Ectodermal cell (in vitro differentiated cells): Measurements from ENCODE around the gene ZNF784.
A peak's percentile ranks its signal among the peaks of the same experiment; 100 is the strongest.

ENCODE experiments used
- H3K27ac ChIP-seq: 2 replicates; pipeline ENCODE4 v1.7.0; 2013; ENCODE audit warnings: mild to moderate bottlenecking, low read depth, low read length; ENCODE audit not compliant: insufficient read depth, poor library complexity, severe bottlenecking
- H3K27me3 ChIP-seq: 2 replicates; pipeline ENCODE4 v1.7.0; 2013; ENCODE audit warnings: mild to moderate bottlenecking, low read length; ENCODE audit not compliant: insufficient read depth, control insufficient read depth, poor library complexity, severe bottlenecking
- H3K36me3 ChIP-seq: one replicate; pipeline ENCODE4 v1.7.0; 2013; ENCODE audit warnings: low read length; ENCODE audit not compliant: control insufficient read depth, insufficient read depth
- H3K4me1 ChIP-seq: one replicate; pipeline ENCODE4 v1.7.0; 2013; ENCODE audit warnings: low read length; ENCODE audit not compliant: control insufficient read depth, insufficient read depth
- H3K4me3 ChIP-seq: 2 replicates; pipeline ENCODE4 v1.7.0; 2013; ENCODE audit warnings: low read depth, low read length, control low read depth; ENCODE audit not compliant: insufficient read depth
- H3K9me3 ChIP-seq: 2 replicates; pipeline ENCODE4 v1.7.0; 2013; ENCODE audit warnings: mild to moderate bottlenecking, low read length, moderate library complexity; ENCODE audit not compliant: control insufficient read depth
- WGBS, 2 experiments: methylation state at CpG; one replicate each; pipeline ENCODE4 v1.1.7; 2013; ENCODE audit warnings: missing lambda C conversion rate in 2 of 2; 5-methylcytosine and 5-hydroxymethylcytosine counted together

The ZNF784 gene

DNA sequence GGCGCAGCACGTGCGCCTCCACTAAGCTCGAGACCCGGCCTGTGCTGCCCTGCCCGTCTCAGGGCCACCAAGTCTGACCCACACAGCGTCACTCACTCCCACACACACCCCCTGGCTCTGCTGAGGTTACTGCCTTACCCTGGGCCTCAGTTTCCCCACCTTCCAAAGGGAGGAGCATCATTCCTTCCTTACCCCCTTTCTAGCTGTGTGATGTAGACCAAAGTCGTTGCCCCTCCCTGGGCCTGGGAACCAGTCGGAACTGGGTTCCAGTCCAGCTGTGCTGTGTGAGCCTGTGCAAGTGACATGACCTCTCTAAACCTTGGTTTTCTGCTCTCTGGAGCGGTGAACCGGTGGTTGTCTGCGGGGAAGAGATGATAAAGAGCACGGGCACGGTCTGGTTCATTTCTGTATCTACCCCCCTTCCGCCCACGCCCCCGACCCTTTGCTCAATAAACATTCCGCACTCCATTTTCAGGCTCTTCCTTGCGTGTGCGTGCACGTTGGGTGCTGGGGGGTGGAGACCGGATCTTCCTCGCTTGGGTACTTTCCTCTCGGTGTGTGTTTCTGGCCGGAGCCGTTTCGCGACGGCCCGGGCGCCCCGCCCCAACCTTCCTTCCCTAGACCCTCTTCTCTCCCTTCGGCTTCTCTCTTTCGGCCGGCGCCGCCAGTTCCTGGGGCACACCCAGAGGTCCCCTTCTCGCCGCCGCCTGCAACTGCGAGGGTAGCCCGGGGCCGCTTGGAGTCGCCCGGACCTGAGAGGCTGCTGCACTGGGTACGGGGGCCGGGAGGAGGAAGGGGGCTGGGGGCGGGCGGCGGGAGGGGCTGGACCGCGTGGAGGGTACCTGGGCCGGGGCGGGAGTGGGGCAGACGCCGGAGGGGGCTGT is 18.9 kb upstream of the ZNF784 start, which contains the start of gene ZNF581:
ZNF581 (plus strand) TSS at position 647 of the 884 bp plus-strand sequence. CDS start 923 bp downstream, outside the sequence.
- Histone ChIP-seq H3K4me3 (peak within 1 kb of the TSS; percentile 59), H3K4me1 (peaks cover 30% of the 10 kb centered on the region), H3K9me3 (no peaks in the 10 kb centered on the region), H3K27ac (peak within 1 kb of the TSS; percentile 77), H3K27me3 (no peaks in the 10 kb centered on the region), H3K36me3 (peaks cover 14% of the 10 kb centered on the region)
- 1% methylated on average over 56 of the region's 56 CpGs for WGBS, 2 experiments

DNA sequence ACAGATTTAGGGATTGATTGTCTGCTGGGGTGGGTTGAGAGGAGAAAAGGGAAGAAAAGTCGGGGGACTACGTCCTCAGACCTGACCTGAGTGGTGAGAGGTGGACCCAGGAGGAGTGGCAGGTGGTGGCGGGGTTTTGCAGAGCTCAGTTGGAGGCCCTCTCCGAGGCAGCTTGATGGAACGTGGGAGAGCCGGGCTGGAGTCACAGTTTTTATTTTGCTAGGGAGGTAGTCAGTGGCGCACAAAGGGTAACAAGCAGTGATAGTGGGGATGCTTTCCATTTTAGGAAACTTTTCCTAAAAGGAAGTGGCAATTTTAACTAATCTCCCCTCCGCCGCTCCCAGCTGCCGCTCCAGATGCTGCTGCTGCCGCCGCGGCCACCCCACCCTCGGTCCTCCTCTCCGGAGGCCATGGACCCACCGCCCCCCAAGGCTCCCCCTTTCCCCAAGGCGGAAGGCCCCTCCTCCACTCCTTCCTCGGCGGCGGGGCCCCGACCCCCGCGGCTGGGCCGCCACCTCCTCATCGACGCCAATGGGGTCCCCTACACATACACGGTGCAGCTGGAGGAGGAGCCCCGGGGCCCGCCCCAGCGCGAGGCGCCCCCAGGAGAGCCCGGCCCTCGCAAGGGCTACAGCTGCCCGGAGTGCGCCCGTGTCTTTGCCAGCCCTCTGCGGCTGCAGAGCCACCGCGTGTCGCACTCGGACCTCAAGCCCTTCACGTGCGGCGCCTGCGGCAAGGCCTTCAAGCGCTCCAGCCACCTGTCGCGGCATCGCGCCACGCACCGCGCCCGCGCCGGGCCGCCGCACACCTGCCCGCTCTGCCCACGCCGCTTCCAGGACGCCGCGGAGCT is 18.0 kb upstream of the ZNF784 start:
- 1 to 2% methylated on average over 65 of the region's 65 CpGs for WGBS, 2 experiments

DNA sequence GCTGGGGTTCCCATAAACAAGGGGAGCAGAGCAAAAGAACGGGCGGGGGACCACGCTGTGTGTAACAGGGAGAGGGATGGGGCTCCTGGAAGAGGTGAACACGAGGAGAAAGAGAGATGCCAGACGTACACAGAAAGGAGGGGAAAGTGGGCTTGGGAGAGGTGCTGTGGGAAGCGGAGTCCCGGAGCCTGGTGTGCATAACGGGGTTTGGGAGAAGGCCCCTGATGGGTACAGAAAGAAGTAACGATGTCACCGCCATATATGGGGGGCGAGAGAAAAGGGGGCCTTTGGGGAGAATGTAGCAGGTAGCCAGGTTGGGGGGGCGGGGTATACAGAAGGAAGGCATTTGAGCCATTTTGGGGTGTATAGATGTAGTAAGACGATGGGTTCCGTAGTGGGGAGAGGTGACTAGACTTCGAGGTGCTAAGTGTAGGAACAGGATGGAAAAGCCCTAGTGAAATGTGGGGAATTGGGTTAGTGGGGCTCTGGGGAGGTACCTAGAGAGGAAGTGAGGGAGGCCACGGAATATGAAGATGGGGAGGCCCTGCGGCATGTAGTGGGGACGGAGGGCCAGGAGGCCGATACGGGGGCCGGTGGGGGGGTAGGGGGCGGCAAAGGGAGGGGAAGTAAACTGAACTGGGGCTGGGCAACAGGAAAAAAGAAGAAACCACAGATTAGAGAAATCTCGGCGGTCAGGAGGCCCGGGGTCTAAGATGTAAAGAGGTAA is 17.2 kb upstream of the ZNF784 start:
- H3K4me1 ChIP-seq: peaks cover 21% of the 10 kb centered on the region
- peaks cover 14% of the 10 kb centered on the region for H3K36me3 ChIP-seq
- WGBS, 2 experiments: 1% methylated on average over 25 of the region's 25 CpGs
- H3K9me3 ChIP-seq: no peaks in the 10 kb centered on the region
- H3K4me3 ChIP-seq: peak overlapping the region; percentile 59
- H3K27ac ChIP-seq: peak overlapping the region; percentile 33
- H3K27me3 ChIP-seq: no peaks in the 10 kb centered on the region

More for the DNA sequence above, 18.0 kb upstream of the ZNF784 start:
- Histone ChIP-seq H3K27me3 (no peaks in the 10 kb centered on the region), H3K9me3 (no peaks in the 10 kb centered on the region), H3K36me3 (peaks cover 14% of the 10 kb centered on the region), H3K27ac (no peak overlapping the region), H3K4me3 (peak overlapping the region; percentile 59), H3K4me1 (peaks cover 29% of the 10 kb centered on the region)

DNA sequence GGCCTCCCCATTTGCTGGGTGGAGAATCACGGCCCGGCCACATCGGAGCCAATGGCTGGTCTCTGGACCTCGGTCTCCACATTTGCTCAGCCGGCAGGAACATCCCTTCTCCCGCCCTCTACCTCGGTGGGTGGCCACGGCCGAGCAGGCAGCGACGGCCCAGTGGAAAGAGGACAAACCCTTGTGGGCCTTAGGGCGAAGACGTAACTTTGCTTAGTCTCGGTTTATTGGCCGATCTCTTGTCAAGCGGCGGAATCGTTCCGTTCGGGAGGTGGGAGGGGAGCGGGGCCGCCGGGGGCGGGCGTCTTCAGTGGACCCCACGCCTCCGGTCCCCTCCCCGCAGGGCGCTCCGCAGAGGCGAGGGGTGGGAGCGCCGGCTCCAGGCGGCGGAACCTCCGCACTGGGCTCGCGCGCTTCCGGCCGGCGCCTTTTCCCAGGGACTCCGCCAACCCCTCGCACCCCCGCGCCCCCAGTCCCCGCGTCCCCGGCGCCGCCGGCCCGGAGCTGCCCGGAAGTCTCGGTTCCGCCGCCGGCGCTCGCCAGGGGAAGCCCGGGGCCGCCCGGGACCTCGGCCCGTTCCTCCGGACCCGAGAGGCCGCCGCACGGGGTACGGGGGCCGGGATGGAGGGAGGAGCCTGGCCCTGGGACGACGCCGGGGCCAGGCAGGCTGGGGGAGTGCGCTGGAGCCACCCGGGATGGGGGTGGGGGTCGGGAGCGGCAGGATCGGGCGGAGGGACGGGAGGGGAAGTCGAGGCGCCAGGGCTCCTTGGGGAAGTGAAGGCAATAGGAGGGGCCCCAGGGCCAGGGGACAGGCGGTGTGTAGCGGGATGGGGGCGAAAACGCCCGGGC is 16.4 kb upstream of the ZNF784 start, which contains the start of gene ZNF580:
ZNF580 (plus strand) TSS at position 426 of the 849 bp plus-strand sequence. CDS start 1,507 bp downstream, outside the sequence.
- WGBS, 2 experiments: 1 to 2% methylated on average over 89 of the region's 89 CpGs
- Histone ChIP-seq H3K4me1 (peaks cover 26% of the 10 kb centered on the region), H3K27me3 (no peaks in the 10 kb centered on the region), H3K9me3 (no peaks in the 10 kb centered on the region), H3K4me3 (peak within 1 kb of the TSS; percentile 59), H3K27ac (peak within 1 kb of the TSS; percentile 62), H3K36me3 (peaks cover 14% of the 10 kb centered on the region)

DNA sequence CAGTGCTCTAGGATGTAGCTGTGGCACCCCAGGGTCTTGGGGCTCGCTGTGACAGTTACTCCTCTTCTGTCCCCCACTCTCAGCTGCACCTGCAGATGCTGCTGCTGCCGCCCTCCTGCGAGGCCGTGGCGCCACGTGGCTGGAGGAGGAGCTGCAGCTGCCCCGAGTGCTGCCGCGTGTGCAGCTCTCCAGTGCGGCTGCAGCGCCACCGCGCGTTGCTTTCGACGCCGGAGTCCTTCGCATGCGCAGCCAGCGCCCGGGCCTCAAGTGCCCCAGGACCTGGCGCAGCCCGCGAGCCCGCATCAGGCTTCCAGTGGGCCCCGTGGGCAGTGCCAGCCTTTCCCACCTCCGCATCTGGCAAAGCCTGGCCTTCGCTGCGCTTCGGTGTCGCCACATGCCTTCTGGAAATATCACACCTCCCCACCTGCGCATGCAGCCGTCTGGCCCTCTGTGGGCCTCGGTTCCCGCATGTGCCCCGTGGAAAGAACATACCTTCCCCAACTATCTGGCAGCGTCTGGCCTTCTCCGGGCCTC is 15.7 kb upstream of the ZNF784 start:
- Histone ChIP-seq H3K9me3 (no peaks in the 10 kb centered on the region), H3K4me1 (peaks cover 30% of the 10 kb centered on the region), H3K27ac (peak overlapping the region; percentile 62), H3K4me3 (peak overlapping the region; percentile 59), H3K36me3 (peaks cover 8% of the 10 kb centered on the region), H3K27me3 (no peaks in the 10 kb centered on the region)
- 79 to 83% methylated on average over 38 of the region's 38 CpGs for WGBS, 2 experiments

DNA sequence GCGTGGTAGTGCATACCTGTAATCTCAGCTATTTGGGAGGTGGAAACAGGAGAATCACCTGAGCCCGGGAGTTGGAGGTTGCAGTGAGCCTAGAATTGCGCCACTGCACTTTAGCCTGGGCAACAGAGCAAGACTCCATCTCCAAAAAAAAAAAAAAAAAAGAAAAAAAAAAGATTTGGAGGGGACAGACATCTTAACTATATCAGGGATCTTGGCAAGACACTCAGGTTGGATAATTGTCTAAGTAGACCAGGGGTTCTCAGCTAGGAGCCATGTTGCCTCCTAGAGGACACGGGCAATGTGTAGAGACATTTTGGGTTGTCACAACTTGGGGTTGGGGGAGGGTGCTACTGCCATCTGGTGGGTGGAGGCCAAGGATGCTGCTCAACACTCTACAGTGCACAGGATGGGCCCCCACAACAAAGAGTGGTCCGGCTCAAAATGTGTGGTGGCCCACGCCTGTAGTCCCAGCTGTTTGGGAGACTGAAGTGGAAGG is 14.5 kb upstream of the ZNF784 start:
- Histone ChIP-seq H3K27me3 (no peaks in the 10 kb centered on the region), H3K4me3 (no peak overlapping the region), H3K36me3 (no peaks in the 10 kb centered on the region), H3K9me3 (no peaks in the 10 kb centered on the region), H3K4me1 (peaks cover 21% of the 10 kb centered on the region), H3K27ac (no peak overlapping the region)
- WGBS, 2 experiments: 90 to 91% methylated on average over 6 of the region's 6 CpGs

DNA sequence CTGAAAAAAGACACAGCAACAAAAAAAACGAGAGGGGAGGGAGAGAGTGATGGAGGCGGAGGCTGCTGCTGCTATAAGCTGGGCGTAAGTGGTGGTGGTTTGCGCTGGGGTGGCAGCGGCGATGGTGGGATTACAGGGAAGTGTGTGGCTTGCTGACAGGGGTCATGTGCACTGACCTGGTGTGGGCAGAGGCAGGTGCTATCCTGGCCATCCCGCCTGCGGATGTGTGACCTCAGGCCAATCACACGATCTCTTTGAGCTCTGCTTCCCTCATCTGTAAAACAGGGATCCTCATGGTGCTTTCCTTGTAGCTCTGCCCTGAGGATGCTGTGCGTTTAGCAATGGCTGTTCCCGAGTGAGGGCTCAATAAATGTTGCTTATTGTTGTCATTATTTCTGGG is 13.2 kb upstream of the ZNF784 start:
- WGBS, 2 experiments: 83 to 85% methylated on average over 11 of the region's 11 CpGs
- H3K27ac ChIP-seq: no peak overlapping the region
- no peaks in the 10 kb centered on the region for H3K36me3 ChIP-seq
- no peak overlapping the region for H3K4me3 ChIP-seq
- no peaks in the 10 kb centered on the region for H3K27me3 ChIP-seq
- H3K4me1 ChIP-seq: peaks cover 13% of the 10 kb centered on the region
- no peaks in the 10 kb centered on the region for H3K9me3 ChIP-seq

DNA sequence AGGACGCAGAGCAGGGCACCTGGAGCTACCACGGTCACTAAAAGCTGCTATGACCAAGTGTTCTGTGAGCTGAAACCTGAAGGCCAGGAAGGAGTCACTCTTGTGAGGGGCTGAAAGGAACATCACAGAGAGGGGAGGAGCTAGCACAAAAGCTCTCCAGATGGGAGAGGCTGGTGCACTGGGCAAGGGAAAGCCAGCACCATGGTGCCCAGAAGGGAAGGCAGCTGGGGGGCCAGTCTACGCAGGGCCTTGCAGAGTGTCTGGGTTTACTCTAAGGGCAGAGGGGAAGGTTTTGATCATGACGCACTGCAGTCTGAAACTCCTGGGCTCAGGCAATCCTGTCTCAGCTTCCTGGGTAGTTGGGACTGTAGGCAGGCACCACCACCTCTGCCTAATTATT is 12.4 kb upstream of the ZNF784 start:
- no peaks in the 10 kb centered on the region for H3K27me3 ChIP-seq
- H3K9me3 ChIP-seq: no peaks in the 10 kb centered on the region
- H3K4me1 ChIP-seq: peaks cover 13% of the 10 kb centered on the region
- no peak overlapping the region for H3K4me3 ChIP-seq
- H3K27ac ChIP-seq: no peak overlapping the region
- H3K36me3 ChIP-seq: no peaks in the 10 kb centered on the region
- WGBS, 2 experiments: 94% methylated on average over 4 of the region's 4 CpGs
